Kidney tubule cell (primary cell): Measurements from ENCODE around the gene SRMS.

Experiments used
- DNase-seq: peaks from one replicate; pipeline ENCODE4 v3.0.0-alpha.2; 2018; ENCODE audit warnings: low spot score

Gene SRMS, protein sequence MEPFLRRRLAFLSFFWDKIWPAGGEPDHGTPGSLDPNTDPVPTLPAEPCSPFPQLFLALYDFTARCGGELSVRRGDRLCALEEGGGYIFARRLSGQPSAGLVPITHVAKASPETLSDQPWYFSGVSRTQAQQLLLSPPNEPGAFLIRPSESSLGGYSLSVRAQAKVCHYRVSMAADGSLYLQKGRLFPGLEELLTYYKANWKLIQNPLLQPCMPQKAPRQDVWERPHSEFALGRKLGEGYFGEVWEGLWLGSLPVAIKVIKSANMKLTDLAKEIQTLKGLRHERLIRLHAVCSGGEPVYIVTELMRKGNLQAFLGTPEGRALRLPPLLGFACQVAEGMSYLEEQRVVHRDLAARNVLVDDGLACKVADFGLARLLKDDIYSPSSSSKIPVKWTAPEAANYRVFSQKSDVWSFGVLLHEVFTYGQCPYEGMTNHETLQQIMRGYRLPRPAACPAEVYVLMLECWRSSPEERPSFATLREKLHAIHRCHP

DNA sequence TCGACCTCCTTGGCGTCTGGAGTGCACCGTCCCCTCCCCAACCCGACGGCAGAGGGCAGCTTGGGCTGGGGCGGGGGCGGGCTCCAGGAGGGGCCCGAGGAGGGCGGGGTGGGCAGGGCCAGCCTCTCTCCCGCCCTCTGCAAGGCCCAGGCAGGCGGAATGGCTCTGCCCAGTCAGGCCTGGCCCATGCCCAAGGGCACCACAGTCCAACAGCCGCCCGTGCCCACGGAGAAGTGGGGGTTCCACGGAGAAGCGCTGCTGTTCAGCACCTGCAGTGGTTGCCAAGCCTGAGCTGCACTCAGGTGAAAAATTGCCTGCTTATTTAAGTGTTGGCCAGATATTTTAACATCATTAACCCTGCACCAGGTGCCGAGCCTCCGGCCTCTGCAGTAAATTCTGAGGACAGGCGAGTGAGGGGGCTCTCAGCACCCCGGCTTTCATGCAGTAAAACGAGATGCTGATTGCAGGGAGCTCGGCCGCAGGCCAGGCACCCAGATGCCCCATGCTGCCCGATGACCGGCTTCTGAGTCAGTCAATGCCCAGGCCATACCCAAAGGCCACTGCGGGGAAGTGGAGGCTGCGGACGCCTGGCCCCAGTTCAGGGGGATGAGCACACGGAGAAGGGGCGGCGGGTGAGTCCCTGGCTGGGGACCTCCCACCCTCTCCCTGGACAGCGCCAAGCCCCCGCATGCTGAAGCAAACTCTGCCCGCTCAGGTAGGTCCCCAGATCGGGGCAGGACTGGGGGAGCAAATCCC, at the start of gene SRMS:
Gene SRMS (minus strand): TSS at position 25 of the 756 bp plus-strand sequence. CDS start 286 bp downstream, outside the sequence.
- no peak for DNase-seq

DNA sequence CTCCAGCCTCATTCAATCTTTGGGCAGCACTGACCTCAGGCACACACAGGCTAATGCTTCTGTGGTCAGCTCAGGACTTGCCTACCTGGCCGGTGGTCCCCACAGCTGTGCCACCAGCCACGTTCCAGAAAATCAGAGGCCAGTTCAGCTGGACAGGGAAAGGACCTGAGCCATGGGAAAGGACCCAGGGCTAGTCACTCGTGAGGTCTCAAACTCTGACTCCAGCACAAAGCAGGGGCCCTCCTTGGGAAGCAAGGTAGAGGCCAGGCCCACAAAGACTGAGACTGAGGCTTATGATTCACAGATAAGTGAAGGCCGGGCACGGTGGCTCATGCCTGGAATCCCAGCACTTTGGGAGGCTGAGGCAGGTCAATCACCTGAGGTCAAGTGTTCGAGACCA, 48.9 kb upstream of the SRMS start:
- no peak for DNase-seq

DNA sequence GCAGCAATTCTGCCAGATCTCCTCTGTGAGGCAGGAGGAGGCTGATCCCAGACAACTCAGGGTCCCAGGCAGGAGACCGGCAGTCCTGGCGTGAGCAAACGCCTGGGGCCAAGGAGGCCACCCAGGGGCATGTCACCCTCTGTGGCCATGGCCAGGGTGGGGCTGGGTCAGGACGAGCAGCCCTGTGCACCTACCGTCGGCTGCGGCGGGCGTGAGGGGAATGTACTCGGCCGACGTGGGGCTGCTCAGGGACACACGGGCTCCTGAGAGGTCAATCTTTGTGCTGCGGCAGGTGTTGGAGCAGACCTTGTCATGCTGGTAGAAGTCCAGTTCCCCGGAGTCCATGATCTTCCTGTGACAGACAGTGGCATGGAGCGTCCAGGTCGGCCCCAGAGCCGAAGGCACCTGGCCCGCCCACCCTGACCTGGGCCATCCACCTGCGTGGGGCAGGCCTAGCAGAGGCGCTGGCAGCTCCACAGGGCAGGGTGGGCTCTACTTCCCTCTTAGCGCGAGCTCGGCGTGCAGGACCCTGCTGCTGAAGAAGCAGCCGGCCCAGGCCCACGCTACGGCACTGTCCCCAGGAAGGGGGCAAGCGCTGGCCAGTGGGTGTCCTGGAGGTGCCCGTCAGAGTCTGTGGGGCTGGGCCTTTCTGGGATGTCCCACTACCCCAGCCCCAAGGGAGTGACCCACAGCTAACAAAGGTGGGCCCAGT, 48.0 kb upstream of the SRMS start:
- no peak for DNase-seq

DNA sequence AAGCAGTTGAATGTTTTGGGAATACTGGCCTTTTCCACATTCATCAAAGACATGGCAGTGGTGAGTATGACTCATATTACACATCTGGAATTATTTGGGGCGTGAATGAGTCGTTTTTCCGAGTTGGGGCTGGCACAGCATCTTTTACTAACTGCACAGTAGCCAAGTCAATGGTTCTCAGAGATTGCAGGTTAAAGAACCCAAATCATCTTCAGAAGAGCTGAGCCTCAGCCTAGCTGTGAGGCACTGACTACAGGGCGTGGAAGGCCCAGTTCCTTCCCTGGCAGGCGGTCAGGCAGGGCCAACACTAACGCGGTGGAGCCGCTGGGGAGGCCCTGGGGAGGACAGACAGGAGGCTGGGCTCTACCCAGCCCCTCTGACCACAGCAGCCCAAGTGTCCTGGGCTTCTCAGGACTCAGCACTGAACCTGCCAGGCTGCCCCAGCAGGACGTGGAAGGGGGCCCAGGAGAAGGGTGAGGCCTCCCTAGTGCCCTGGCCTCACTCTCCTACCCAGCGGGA, 46.6 kb upstream of the SRMS start:
- no peak for DNase-seq

DNA sequence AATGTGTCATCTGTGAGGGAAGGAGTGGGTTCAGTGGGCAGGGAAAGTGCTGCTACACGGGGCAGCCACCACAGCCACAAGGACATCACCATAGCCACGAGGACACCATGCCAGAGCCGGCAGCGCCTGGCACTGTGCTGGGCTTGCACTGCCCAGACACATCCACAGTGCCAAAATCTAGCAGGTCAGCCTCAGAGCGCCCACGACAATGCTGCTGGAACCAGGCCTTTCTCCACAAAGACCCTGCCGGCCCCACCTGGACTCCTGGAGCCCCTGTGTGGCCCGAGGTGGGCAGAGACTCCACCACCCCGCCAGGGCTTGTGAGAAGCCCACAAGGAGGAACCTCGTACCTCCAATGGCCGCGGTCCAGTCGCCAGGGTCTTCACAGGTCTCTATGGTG, 45.1 kb upstream of the SRMS start:
- no peak for DNase-seq

DNA sequence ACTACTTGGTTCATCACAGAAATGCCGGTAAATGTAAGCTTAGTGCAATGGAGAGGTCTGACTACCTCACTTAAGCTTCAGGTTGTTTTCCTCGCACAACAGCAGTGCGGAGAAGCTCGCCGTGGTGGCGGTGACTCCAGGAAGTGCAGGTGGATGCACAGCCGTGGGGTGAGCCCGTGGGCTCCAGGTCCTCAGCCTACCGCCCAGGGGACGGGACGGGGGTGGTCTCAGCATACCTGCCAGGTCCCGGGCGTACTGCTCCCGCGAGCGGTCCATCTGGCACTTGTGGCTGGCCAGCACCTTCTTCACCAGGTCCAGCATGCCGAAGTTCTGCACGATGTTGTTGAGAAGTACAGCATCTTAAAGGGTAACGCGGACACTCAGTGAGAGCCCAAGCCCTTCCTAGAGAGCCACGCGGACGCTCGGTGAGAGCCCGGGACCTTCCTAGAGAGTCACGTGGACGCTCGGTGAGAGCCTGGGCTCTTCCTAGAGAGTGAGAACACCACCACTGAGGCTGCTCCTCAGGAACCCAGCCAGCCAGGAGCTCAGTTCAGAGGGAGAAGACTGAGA, 44.3 kb upstream of the SRMS start:
- no peak for DNase-seq

DNA sequence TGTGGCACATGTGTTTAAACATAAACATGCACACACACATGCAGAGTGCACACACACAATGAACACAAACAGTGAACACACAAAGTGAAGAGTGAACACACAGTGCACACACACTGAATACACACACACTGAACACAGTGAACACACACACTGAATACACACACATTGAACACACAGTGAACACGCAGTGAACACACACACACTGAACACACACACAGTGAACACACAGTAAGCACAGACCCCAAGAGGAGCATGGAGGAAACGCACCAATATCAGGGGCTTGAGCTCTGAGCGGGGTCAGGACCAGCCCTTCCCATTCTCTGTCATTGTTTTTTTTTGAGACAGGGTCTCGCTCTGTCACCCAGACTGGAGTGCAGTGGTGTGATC, 43.6 kb upstream of the SRMS start:
- no peak for DNase-seq

DNA sequence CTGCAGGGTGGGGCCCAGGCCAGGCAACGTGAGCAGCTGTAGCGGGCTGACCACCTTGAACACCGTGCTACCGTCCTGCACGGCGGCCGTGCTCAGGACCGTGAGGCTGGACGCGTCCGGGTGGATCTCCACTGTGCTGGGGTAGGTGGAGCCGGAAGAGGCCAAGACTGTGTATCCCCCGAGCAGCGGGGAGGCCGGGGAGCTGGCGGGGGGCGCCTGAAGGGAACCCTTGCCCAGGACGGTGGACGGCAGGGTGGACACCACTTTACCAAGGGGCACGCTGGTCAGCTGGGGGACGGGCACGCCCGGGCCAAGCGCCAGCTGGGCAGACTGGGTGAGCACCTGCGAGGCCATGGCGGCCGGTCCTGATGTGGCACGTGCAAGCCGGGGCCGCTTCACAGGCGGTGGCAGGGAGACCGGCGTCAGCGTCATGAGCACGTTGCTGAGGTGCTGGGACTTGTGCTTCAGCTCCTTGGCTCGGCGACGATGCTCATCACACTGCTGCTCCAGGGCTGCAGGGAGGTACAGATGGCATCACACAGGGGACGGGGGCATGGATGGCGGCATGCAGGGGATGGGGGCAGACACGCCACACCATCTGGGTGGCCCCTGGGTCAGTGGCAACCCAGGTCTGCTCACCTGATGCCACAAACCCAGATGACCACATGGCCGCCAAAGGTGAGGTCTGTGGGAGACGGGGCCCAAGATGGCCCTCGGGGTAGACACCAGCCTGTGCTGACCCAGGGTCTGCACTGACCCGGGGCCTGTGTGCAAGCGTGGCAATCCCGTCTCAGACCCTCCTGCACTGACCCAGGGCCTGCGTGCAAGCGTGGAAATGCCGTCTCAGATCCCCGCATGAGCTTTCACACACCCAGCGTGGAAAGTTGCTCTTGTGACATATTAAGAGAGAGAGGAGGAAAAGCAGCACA, 42.9 kb upstream of the SRMS start:
- no peak for DNase-seq

DNA sequence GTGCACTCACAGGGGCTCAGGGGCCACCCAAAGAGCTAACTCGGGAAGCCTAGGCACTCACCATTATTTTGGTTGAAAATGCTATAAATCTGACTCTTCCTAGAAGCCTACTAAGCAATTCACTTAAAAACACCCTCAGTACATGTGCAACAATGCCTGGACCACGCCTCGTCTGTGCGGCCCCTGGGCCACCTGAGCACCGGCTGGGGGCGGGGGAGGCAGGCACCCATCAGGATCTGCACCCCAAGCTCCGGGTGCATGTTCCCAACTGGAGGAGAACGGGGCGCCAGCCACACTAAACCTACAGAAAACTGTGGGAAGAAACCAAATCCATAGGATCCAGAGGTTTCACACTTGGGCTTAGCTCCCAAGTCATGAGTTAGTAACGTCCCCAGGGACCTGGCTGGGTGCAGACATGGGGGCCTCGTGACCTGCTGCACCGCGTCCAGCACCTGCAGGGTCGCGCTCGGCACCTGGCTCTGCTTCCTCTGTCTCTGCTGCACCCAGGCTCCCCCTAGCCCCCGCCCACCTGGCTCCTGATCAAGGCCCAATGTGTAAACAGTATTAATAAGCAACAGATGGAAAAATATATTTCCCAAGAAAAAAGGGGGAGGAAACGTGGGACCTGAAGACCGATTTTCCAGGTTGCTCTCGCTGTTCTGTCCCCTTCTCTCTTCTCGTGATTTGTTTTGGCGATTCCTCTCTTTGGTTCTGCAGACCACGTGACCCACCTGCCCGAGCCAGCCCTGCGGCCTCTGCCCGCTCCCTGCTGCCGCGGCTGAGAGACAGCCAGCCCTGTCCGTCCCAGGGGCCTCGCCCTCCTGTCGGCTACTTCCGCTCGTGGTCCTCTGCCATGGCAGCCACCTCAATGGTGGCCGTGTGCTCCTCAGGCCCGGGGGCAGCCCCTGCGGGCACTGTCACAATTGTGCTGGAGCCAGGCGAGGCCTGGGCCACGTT, 42.0 kb upstream of the SRMS start:
- DNase-seq: no peak

DNA sequence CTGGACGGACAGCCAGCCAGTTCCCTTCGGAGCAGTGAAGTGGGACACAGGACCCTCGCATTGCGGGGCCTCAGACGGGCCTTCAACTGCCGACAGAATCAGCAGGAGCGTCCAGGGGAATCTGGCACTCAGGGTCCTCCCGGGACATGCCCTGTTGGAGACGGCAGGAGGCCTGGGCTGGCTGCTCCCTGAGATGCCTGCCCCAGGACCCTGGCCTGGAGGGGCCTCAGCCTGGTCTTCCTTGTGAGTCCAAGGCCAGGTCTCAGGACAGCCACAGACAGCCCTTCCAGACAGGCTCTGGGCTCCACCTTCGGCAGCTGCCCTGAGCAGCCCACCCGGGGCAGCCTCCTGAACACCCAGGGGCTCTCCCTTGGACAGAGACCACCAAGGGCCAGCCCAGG, 41.1 kb upstream of the SRMS start:
- DNase-seq: no peak

DNA sequence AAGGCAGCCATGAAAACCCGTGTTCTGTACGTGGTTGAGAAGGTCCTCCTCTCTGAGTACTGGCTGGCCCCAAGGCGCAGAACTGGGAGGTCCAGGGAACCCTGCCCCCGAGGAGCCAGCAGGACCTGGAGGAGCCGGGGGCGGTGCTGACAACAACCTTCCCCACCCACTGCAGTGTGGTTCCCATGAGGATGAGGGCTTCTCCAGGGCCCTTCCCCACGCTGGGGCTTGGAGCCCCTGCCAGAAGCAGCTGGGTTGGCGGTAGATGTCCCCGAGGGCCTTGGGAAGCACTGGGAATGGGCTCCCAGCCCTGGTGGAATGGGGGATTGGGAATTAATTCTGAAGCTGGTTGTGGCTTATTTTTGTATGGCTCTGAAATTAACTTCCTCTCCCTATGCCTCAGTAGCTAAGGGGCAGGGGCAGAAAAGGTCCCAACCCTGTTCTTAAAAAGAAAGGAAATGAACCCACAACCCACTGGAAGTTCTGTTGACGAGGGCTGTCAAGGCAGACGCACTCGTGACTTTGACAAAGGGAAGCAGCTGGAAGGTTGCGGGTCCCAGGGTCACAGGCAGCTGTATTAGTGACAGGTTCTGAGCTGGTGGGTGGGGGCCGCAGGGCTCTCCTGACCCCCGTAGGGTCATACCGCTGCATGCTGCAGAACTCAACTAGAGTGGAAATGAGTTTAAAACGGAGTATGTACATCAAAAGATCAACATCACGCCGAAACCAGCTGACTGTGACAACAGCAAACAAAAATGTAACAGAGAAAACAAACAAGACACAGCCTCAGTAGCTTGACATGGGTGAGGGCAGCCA, 40.4 kb upstream of the SRMS start:
- DNase-seq: no peak

DNA sequence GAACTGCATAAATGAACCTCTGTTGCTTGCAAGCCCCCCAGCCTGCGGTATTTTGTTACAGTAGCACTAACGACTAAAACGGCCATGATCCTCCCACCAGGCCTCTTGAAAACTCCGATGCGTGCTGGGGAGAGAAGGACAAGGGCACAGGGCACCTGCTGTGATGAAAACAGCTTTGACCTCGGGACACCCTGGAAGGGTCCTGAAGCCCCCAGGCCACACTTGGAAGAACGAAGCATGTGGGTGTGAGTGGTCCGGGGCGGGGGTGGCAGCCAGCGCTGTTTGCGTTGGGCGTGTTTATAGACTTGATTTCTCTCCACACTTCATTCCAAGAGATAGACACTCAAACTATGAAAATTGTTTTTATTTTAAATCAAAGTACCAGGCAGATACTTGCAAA, 39.7 kb upstream of the SRMS start:
- DNase-seq: no peak

DNA sequence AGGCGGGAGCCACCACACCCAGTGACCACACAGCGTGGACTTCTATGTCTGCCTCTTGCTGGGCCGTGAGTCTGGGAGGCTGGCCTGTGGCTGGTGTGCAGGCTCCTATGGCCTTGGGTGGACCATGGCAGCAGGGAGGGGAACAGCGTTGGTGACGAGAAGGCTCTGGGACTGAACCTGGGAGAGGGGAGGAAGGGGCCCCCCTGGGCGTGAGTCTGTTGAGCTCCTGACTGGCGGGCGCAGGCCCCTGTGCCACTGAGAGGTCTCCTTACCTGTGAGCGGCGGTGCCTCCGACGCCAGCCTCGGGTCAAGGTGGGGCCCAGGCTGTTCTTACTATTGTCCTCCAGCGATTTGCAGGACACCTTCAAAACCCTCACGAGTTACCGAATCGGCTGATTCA, 39.2 kb upstream of the SRMS start:
- DNase-seq: no peak

DNA sequence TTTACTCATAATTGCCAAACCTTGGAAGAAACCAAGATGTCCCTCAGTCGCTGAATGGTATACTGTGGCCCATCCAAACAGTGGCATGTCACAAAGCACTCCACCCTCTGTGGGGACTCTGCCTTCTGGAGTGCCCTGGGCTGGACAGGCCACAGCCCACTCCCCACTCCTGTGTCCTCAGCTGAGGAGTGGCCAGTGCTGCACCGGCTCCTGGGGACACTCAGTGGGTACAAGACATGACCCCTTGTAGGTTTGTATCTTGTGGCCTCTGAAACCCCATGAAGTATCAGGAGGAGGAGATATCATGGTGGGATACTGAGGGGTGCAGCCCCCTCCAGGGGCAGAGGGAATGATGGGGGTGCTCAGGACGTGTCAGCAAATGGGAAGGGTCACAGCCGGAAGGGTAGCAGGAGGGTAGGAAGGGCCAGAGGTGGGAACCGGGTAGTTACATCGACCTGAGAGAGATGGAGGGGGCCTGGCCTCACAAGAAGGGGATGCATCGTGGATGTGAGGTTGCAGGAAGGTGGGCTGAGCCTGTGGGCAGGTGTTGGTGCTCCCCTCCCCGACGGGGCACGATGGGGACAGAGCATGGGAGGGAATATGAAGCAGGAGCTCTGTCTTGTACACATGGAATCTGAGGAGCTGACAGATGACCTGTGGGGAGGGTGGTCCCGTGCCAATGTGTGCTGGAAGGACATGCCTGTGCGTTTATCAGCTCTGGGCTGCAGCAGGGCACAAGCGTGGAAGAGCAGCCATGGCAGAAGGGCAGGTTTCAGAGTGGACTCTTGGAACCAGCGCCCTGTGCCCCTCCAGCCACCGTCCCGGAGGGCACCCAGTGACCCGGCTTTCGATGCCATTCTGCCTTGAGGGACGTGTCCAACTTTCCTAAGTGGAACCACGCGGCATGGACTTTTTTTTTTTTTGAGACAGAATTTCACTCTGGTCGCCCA, 38.3 kb upstream of the SRMS start:
- no peak for DNase-seq

DNA sequence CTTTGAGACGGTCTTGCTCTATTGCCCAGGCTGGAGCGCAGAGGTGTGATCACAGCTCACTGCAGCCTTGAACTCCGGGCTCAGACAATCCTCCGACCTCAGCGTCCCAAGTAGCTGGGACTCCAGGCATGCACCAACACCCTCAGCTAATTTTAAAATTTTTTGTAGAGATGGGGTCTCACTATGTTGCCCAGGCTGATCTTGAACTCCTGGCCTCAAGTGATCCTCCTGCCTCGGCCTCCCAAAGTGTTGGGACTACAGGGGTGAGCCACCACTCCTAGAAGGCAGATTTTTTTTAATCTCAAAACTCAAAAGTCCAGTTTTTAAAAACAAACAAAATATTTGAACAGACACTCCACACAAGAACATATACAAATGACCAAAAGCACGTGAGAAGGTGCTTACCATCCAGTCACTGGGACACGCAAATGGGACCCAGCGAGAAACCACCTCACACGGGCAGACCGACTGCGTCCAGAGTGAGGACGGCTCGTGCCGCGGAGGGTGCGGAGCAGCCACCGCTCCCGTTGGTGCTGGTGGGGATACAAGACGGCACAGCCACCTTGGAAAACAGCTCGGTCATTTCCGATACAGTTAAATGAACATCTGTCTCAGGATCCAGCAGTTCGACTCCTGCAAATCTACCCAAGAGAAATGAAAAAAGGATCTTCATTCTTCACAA, 35.0 kb upstream of the SRMS start:
- no peak for DNase-seq

DNA sequence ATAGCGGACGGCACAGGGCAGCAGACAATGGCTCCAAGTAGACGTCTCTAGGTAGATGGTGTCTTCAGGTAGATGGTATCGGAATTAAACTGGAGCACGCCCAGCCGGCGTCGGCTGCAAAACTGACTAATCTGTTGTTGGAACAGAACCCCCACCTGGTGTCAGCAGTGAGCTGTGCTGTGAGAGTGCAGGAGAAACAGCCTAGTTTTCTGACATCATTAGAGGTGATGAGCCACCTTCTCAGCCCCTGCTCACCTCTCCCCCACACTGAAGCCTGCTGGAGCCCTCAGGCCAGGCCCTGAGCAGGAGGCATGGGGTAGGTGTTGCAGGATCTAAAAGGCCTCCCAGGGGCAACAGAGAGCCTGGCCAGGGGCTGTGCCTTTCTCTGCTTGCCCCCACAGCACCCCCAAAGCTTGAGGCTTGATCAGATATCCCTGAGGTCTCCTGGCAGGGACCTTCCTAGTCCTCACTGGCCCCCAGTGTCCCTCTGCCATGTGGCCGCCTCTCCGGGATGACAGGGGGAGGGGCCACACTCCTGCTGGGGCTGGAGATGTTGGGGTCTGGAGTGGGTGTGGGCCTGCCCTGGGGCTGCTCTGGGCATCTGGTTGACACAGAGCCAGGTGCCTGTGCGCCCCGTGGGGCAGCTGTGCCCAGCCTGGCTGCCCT, 33.4 kb upstream of the SRMS start:
- DNase-seq: peak; percentile 83
